ENCODE data around the gene REV3L. TPM values are rescaled to one million over a fixed set of nuclear protein-coding genes. Genes with fewer than 3 reads are reported as not detected.

REV3L gene
- total and polyA plus RNA-seq, 2 of the 8 experiments (the other 6 are each of a cell fraction or from before 2014, with no cell fraction given): 2.1 to 6.6 TPM

DNA sequence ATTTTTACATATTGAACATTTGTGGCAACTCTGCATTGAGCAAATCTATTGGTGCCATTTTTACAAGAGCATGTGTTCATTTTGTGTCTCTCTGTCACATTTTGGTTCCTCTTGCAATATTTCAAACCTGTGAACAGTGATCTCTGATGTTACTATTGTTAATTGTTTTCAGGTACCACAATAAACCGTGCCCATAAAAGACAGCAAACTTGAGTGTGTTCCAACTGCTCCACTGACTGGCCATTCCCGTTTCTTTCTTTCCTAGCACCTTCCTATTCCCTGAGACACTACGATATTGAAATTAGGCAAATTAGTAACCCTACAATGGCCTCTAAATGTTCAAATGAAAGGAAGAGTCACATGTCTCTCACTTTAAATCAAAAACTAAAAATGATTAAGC, 79.6 kb downstream of the REV3L start:
- Histone ChIP-seq H3K23ac (ENCODE audit: insufficient read length) (no peak overlapping the region), H4K20me1 (replicated peaks in 1 of 2; ENCODE audit: control insufficient read depth in 1 of 2, insufficient read depth in 2 of 2, low read length in 2 of 2) (peaks cover 0 to 2% of the 10 kb centered on the region in 2 experiments), H2BK15ac (ENCODE audit: low read length) (no peak overlapping the region), H3K4me2 (ENCODE audit: insufficient read depth in 1 of 2, low read depth in 2 of 2, low read length in 2 of 2) (no peak overlapping the region), H2BK12ac (ENCODE audit: low read depth, low read length) (no peak overlapping the region), H3K4me3 (ENCODE audit: extremely low read depth in 1 of 4, insufficient read depth in 2 of 4, low read depth in 3 of 4, low read length in 4 of 4) (no peak overlapping the region), H4K8ac (ENCODE audit: extremely low read depth, insufficient read depth, low read length) (no peak overlapping the region), H2BK20ac (ENCODE audit: low read length) (no peak overlapping the region), H4K5ac (ENCODE audit: insufficient read length, low read depth, low read length) (no peak overlapping the region), H3K27ac (ENCODE audit: low read depth, low read length) (no peak overlapping the region), H2AK5ac (ENCODE audit: low read depth, low read length) (no peak overlapping the region), H3K36me3 (ENCODE audit: control insufficient read depth in 2 of 4, insufficient read depth in 4 of 4, low read length in 3 of 4) (peaks cover 0 to 4% (median 0%) of the 10 kb centered on the region in 4 experiments; a peak in 2 of 8 replicates), H3K9me3 (ENCODE audit: insufficient read depth in 2 of 2, low read depth in 1 of 2, low read length in 1 of 2) (no peaks in the 10 kb centered on the region), H3K4me1 (replicated peaks in 1 of 4; ENCODE audit: control insufficient read depth in 3 of 4, insufficient read depth in 4 of 4, low read length in 3 of 4) (no peaks in the 10 kb centered on the region), H3K56ac (replicated peaks; ENCODE audit: insufficient read length, low read depth, low read length) (no peak overlapping the region), H3K18ac (ENCODE audit: extremely low read depth, low read length) (no peak overlapping the region), H3K79me2 (ENCODE audit: control insufficient read depth in 1 of 2, insufficient read depth in 2 of 2, low read length in 2 of 2) (no peaks in the 10 kb centered on the region), H3K27me3 (replicated peaks in 1 of 4; ENCODE audit: control insufficient read depth in 3 of 4, extremely low read depth in 1 of 4, insufficient read depth in 3 of 4, low read length in 3 of 4) (no peaks in the 10 kb centered on the region), H4K91ac (replicated peaks; ENCODE audit: insufficient read length, low read length) (no peak overlapping the region), H3K14ac (ENCODE audit: insufficient read length) (no peak overlapping the region), H2AFZ (ENCODE audit: low read length) (no peak overlapping the region), H2BK120ac (replicated peaks; ENCODE audit: low read depth, low read length) (no peak overlapping the region), H3K4ac (replicated peaks; ENCODE audit: insufficient read length, low read depth, low read length) (no peak overlapping the region), H3K9ac (replicated peaks in 1 of 4; ENCODE audit: extremely low read depth in 1 of 4, low read depth in 3 of 4, low read length in 3 of 4) (no peak overlapping the region), H3K23me2 (ENCODE audit: low read depth, low read length) (no peaks in the 10 kb centered on the region), H3K79me1 (ENCODE audit: low read depth, low read length) (no peaks in the 10 kb centered on the region), H2BK5ac (ENCODE audit: low read depth, low read length) (no peak overlapping the region)
- WGBS, 2 experiments (ENCODE audit: extremely low coverage in 1 of 2, insufficient coverage in 1 of 2, insufficient read length in 1 of 2, insufficient replicate concordance in 2 of 2, low coverage in 1 of 2, low lambda C conversion rate in 2 of 2, missing lambda C conversion rate in 1 of 2): 85% methylated on average over 3 of the region's 3 CpGs; no CpG with 5 or more reads in 1 of the 2 experiments
- POLR2A ChIA-PET (ENCODE audit: partially characterized antibody): no interaction called here
- FAIRE-seq (no peak), DNase-seq (ENCODE audit: low read depth in 1 of 2, low spot score in 2 of 2) (no peak)
- TF ChIP-seq CREB1 (IDR thresholded peaks at IDR 0.05) (no peak), YY1 (IDR thresholded peaks at IDR 0.05; ENCODE audit: low read depth, low read length) (no peak), POLR2AphosphoS5 (IDR thresholded peaks at IDR 0.05; ENCODE audit: low read depth, low read length) (no peak), SUZ12 (IDR thresholded peaks at IDR 0.05; ENCODE audit: low read length) (no peak), GTF2F1 (IDR thresholded peaks at IDR 0.05; ENCODE audit: borderline replicate concordance, low read depth, low read length) (no peak), FOSL1 (IDR thresholded peaks at IDR 0.05; ENCODE audit: insufficient read depth, low read depth, low read length) (no peak), KDM4A (IDR thresholded peaks at IDR 0.05; ENCODE audit: low read depth, low read length, severe bottlenecking) (no peak), JUN (IDR thresholded peaks at IDR 0.05; ENCODE audit: low read depth, low read length) (no peak), RNF2 (IDR thresholded peaks at IDR 0.05; ENCODE audit: borderline replicate concordance, low read depth, low read length, missing control alignments, poor library complexity, severe bottlenecking) (no peak)
- TF ChIP-seq, protein P1, sequence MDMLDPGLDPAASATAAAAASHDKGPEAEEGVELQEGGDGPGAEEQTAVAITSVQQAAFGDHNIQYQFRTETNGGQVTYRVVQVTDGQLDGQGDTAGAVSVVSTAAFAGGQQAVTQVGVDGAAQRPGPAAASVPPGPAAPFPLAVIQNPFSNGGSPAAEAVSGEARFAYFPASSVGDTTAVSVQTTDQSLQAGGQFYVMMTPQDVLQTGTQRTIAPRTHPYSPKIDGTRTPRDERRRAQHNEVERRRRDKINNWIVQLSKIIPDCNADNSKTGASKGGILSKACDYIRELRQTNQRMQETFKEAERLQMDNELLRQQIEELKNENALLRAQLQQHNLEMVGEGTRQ (IDR thresholded peaks at IDR 0.05; ENCODE audit: low read length): no peak
- CTCF ChIA-PET (ENCODE audit: partially characterized antibody): no interaction called here

Data from H1 (cell line).